HTR-8/SVneo (cell line): Measurements from ENCODE around the gene PAGE2B.
A peak's percentile ranks its signal among the peaks of the same experiment; 100 is the strongest.
"Not testable (repeated sequence)": the region's sequence is repeated elsewhere in the genome, so short reads cannot be mapped to it uniquely, and the experiment has no call there.

Experiments
- DNase-seq: peaks from one replicate; pipeline ENCODE4 v3.0.0; 2011; ENCODE audit warnings: low spot score, mixed read lengths; ENCODE audit not compliant: insufficient read length
- FAIRE-seq: peaks from 2 replicates; lab custom pipeline; 2011; peaks lifted over from hg19 to GRCh38; lab: Jason Lieb, UNC

The PAGE2B gene, protein sequence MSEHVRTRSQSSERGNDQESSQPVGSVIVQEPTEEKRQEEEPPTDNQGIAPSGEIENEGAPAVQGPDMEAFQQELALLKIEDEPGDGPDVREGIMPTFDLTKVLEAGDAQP

DNA sequence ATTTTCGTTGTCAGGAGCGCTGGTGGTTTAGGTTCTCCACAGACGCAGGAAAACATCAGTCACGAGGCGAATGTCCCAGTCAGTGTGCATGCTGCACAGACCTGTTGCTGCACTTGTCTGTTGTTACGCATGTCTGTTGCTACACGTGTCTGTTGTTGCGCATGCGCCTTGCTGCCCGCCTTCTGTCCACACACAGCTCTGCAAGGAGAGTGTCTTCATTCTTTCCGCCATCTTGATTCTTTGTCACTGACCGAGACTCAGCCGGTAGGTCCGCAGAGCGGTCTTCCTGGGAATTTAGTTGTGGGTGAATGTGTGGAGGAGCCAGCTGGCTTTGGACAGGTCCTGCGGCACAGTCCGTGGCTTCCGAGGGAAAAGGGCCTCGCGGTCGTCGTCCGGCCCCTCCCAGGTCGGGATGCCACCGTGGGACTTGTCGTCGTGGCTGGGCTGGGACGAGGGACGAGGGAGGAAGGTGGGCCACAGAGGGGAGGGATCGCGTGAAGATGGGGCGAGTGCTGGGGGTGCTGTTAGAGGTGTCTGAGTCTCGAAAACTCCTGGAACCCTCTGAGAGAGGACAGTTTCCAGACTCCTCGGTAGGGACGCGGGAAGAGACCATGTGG is at the start of gene PAGE2B:
Gene PAGE2B (plus strand): TSS at position 180 of the 617 bp plus-strand sequence. CDS start 1,012 bp downstream, outside the sequence.
- FAIRE-seq (no peak), DNase-seq (no peak)

DNA sequence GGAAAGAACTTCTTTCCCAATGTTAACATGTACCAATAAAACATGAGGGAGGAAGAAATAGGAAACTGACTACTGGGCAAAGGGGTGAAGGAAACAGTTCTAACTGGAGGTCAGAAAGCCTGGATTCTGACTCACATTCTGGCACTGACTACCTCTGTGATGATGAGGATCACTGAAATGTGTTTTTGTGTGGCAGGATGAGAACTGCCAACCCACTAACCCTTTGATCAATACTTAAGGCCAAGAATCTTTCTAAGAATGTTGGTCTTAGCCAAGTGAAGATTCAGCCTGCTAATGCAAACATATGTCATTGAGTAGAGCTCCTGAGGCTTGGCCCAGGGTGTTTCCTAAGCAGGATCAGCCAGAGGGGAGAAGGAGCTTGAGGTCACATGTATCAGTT is 48.7 kb upstream of the PAGE2B start:
- no peak for DNase-seq

DNA sequence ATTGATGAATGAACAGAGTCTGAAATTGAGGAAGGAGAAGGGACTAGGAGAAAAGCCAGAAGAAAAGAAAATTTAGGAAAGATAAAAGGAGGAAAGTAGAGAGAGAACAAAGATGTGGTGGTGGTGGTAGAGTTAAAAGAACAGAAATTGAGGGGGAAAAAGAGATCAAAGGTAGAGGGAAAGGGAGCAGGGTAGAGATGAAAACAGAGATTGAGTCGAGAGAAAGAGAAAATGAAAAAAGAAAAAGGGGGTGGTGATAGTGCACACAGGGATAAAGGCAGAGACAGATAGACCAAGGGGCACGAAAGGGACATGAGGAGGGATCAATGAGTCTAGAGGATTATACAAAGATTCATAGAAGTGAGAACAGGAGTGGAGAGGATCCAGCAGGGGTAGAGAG is 48.0 kb upstream of the PAGE2B start:
- no peak for DNase-seq
- FAIRE-seq = no peak

More for the DNA sequence above, 48.7 kb upstream of the PAGE2B start:
- FAIRE-seq = no peak

DNA sequence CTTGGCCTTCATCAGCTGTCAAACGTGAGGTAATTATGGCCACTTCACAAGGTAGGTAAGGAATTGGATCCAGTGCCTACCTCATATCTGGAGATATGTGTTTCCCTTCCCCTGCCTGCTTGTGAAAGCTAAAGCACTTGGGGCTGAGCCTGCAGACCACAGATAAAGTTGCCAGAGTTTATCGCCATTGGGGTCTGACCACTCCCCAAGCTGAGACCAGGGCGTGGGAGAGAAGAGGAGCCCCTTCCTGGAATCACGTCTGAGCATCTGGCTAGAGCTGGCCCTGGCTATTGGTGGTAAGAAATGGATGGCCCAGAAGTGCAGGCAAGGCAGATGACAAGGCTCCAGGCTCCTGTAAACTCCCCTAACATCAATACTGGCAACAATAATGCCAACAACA is 46.8 kb upstream of the PAGE2B start:
- no peak for FAIRE-seq
- DNase-seq = no peak

DNA sequence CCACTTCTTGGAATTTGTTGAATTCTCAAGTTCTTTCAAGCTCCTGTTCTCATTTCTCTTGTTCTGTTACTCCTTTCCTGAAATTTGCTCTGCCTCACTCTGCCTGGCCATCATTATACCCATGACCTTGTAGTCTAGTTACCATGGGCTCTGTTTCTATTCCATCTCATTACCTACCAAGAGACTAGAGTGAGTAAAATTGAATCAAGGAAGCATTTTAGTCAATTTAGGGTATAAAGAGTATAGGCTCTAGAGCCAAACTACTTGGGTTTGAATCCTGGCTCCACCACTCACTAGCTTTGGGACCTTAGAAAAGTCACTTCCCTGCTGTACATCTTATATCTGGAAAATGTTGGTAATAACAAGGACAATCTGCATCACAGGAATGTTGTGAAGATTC is 46.2 kb upstream of the PAGE2B start:
- FAIRE-seq (no peak), DNase-seq (no peak)

DNA sequence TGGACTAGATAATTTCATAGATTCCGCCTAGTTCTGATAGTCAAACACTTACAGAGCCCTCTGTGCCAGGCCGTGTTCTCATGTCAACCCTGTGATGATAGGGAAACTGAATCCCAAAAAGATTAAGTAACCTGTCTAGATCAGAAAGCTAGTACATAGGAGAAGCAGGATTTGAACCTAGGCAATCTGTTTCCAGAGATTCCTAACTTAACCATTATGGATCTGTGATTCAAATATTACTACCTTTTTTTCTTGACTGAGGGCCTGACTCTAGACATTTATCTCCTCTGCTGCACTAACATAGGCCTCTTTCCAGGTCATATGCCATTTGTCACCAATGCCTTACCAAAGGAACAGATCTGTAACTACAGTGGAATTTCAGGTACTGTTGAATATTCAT is 45.5 kb upstream of the PAGE2B start:
- FAIRE-seq = no peak
- DNase-seq = no peak

DNA sequence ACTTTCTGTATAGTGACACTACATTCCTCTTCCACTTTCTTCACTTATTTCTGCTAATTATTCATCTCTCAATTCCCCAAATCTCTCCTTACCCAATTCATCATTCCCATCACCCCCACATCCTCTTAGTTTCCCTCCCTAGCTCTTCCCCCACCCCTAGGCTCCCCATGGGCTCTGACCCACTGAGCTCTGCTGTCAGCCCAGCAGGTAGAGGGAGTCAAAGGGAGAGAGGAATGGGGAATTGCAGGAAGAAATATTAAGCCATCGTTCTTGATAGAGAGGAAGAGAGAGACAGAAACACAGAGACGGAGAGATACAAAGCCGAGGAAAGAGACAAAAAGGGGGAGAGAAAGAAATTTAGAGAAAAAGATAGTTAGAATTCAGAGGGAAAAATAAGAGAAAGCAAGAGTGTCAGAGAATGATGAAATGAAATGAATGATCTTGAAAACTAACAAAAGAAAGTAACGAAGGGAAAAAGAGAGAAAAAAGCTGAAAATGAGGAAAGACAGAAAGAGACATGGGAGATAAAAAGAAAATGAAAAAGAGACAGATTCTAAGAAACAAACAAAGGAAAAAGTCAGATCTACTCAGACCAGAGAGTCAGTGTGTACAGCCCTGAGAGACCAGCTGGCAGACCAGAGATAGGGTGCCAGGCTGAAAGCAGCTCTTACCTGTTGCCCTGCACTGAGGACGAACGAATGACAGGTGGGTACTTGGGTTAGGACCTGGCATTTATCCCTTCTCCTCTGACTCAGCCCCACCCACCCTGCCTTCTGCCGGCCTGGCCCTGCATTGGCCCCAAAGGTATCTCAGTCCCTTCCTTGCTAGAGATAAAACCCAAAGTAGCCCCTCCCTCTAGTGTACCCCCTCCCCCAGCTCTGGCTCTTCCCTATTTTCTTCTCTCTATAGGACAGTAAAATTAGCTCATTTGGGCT is 44.3 kb upstream of the PAGE2B start, which contains the start of gene ALAS2:
Gene ALAS2 (minus strand): TSS at position 707 of the 935 bp plus-strand sequence. CDS start 4,977 bp downstream, outside the sequence.
- DNase-seq = no peak
- no peak for FAIRE-seq

DNA sequence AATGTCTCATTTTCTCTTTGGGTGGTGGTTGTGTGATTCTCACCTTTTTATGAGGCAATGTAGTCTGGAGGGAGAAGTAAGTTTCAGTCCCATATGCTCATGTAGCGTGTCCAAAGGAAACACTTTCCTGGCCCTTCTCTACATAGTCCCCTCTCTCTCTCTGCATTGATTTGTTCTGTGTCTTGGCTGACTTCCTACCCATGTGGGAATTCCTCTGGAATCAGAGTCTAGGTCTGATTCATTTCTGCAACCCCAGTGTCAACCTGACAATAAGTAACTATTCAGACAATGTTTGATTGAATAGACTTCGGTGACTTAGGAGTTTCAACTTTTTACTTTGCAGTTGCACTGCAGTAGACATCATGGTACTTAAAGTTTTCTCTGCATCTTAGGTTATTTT is 41.4 kb upstream of the PAGE2B start:
- FAIRE-seq = no peak
- no peak for DNase-seq

DNA sequence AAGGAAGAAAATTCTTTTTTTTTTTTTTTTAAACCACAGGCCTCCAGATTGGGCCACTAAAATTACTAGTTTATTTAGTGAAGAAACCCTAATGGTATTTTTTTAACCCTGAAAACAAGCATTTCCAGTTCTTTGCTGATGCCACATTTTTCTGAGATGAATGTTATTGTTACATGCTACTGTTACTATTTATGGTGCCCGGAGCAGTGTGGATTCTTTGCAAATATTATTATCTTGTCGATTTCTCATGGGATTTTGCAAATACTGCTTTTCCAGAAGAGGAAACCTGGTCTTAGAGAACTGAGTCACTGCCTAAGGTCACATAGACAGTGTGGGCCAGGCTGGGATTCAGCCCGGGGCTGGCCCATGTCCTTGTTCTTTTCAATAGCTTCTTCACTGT is 35.4 kb upstream of the PAGE2B start:
- no peak for FAIRE-seq
- no peak for DNase-seq

DNA sequence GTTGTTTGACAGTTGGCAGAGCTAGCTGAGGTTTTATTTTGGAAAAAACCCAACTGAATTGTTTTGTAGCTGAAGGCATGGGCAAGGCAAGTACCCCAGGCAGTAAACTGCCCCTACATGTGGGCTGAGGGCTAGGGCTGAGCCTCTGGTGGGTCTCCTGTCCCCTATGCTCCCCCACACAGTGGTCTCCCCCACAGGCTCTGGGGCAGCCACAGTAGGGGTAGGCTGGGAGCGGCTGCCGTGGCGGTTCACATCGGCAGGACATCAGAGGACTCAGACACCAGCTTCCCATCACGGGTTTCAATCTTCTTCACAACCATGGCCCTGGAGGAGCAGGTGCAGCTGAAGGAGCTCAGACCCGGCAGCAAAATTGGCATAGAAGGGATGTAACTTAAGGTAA is 33.3 kb upstream of the PAGE2B start:
- FAIRE-seq (no peak), DNase-seq (no peak)

DNA sequence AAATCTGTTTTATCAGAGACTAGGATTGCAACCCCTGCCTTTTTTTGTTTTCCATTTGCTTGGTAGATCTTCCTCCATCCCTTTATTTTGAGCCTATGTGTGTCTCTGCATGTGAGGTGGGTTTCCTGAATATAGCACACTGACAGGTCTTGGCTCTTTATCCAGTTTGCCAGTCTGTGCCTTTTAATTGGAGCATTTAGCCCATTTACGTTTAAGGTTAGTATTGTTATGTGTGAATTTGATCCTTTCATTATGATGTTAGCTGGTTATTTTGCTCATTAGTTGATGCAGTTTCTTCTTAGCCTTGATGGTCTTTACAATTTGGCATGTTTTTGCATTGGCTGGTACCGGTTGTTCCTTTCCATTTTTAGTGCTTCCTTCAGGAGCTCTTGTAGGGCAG is 24.2 kb upstream of the PAGE2B start:
- not testable (repeated sequence) for DNase-seq, FAIRE-seq

DNA sequence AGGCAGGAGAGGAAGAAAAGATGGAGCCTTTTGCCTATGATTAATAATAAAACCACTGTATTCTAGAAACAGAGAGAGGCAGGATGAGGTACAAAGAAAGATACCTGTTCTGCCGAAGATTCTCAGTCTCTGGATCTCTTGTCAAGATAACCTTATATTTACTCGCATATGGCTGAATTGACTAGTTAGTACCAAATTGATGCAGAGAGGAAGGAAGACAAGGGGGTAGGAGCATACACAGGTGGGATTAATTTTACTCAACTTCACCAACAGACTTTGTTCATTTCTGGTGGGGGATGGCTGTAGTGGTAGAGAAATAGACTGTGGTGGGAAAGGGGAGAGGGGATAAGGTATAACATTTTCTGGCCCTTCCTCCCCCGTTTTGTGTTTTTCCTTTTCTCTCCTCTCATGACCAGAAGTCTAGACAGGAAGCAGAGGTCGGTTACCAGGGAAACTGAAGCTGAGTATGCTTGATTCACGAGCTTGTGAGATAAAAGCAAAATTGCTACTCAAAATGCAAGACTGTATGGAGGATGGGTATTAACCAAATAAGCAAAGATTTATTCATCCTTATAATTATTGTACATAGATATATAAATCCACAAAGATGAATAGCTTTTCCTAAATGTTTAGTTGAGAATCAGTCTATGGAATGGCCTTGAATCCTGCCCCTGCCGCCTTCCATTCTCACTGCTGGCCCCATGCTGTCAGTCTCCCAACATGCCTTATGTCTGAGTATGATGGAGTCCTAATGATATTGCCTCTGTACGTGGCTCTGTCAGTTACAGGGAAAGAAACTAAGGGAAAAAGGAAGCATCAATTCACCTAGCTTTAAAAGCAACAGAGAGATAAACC is 17.8 kb upstream of the PAGE2B start:
- DNase-seq (no peak), FAIRE-seq (no peak)

DNA sequence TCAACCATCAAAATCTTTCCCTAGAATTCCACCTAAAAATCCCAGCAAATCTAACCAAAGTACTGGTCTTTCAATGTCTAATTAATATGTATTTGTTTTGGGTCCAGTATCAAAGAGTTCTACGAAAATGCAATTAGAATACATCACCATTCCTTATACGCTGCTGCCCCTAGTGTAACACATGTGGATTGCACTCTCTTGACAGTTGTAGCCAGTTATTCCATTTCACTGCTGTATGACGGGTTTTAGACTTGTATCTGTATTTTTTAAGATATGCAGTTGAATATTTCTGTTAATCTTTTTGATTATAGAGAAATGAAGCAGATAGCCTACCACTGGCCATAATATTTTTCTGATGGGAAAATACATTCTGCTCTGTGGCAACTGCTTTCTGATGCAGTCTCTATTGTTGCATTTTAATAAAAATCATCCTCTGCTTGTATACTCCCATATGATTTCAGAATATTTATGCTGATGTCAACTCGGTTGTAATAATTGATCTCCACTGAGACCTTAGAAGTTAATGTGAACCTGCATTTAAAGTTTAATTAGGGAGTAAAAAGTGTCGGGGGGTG is 17.1 kb upstream of the PAGE2B start:
- FAIRE-seq = no peak
- peak; percentile 2 for DNase-seq

DNA sequence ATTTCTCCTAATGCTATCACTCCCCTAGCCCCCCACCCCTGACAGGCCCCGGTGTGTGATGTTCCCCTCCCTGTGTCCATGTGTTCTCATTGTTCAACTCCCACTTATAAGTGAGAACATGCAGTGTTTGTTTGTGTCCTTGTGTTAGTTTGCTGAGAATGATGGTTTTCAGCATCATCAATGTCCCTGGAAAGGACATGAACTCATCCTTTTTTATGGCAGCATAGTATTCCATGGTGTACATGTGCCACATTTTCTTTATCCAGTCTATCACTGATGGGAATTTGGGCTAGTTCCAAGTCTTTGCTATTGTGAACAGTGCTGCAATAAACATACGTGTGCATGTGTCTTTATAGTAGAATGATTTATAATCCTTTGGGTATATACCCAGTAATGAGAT is 7.7 kb upstream of the PAGE2B start:
- DNase-seq, FAIRE-seq: not testable (repeated sequence)

DNA sequence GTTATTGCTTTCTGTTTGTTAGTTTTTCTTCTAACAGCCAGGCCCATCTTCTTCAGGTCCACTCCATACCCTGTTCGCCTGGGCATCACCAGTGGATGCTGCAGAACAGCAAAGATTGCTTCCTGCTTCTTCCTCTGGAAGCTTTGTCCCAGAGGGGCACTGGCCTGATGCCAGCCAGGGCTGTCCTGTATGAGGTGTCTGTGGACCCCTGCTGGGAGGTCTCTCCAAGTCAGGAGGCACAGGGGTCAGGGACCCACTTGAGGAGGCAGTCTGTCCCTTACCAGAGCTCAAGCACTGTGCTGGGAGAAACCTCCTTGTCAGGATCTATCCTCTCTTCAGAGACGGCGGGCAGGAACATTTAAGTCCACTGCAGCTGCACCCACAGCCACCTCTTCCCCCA is 2.5 kb upstream of the PAGE2B start:
- FAIRE-seq (no peak), DNase-seq (no peak)

DNA sequence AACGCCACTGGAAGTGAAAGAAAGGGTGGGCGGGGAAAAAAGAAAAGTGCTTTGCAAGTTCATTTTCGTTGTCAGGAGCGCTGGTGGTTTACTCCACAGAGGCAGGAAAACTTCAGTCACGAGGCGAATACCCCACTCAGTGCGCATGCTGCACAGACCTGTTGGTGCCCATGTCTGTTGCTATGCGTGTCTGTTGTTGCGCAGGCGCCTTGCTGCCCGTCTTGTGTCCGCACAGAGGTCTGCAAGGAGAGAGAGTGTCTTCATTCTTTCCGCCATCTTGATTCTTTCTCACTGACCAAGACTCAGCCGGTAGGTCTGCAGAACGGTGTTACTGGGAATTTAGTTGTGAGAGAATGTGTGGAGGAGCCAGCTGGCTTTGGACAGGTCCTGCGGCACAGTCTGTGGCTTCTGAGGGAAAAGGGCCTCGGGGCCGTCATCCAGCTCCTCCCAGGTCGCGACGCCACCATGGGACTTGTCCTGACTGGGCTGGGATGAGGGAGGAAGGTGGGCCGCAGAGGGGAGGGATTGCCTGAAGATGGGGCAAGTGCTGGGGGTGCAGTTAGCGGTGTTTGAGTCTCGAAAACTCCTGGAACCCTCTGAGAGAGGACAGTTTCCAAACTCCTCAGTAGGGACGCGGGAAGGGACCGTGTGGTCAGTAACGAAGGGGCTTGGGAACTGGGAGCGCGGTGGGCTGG is 14.1 kb downstream of the PAGE2B start, which contains the start of gene PAGE2:
Gene PAGE2 (plus strand): TSS at position 224 of the 695 bp plus-strand sequence. CDS start 1,003 bp downstream, outside the sequence.
- no peak for FAIRE-seq

DNA sequence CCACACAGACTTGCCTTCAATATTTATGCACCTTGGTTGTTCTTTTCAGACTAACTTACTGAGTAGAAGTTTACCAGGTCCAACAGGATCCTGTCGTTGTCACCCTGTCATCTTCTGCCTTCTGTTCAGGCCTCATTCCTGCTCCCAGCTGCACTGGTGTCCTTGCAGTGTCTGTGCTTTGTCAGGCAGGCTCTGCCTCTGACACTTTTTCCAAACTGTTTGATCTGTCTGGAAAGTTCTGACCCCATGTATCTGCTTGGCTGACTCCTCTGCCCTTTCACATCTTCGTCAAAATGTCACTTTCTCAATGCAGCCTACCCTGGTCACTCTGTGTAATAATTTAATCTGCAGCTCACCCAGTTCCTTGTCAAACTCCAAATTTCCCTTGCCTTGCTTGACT is 23.9 kb downstream of the PAGE2B start:
- no peak for DNase-seq
- FAIRE-seq = no peak

More for the DNA sequence above, 14.1 kb downstream of the PAGE2B start, which contains the start of gene PAGE2:
- no peak for DNase-seq

DNA sequence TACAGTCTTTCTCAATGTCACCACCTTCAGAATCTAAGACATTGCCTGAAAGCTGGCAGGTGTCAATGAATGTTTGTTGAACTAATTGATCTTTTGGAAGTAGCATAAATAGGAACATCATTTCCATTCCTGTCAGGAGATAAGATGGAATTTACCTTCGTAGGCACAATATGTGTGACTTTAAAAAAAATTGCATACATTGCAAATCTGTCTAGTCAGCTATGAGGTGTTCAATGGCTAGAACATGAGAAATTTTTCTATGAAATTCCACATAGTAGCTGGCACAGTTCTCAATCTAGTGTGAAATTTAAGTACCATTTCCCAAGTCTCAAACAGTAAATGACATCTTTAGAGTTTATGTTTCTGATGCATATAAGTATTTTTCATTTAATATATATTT is 24.3 kb downstream of the PAGE2B start:
- no peak for DNase-seq
- no peak for FAIRE-seq

DNA sequence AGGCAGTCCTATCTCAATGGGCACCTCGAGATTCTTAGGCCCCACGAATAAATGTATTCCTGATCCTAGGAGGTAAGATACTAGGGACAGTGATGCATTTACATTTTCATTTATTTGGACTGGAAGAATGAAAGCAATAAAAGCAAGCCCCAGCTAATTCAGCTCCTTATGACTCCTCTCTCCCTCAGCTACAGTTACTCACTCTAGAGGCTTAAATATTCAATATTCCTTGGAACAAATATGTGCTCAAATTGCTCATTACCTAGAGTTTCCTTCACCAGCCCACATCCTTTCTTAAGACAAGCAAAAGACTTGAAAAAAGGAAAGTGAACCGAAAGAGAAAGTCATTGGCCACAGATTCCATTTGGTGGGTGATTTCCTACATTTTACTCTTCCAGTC is 27.9 kb downstream of the PAGE2B start:
- FAIRE-seq (no peak), DNase-seq (no peak)
